Natural killer cell treated with Interleukin-12 subunit alpha and Interleukin-12 subunit beta and Interleukin-15 and Interleukin-18, amount 100 ng/mL, for 72 hours (primary cell): Measurements from ENCODE around the gene PARP16. TPM values are rescaled to one million over a fixed set of nuclear protein-coding genes. Genes with fewer than 3 reads are reported as not detected.

Experiments used
- total RNA-seq, 2 donors: library from RNA; stranded (reverse); gene quantifications; one replicate each; pipeline ENCODE4 v1.2.3, GENCODE V29; 2022

The PARP16 gene
- total RNA-seq, 2 donors from 2014 or later: 8.5 to 12.0 TPM

Other genes with a start within 250 kb of the PARP16 start
- not detected for gene SLC51B, start 241.5 kb downstream of the PARP16 start, total RNA-seq
- gene RASL12, start 218.9 kb downstream of the PARP16 start, total RNA-seq: not detected
- gene KBTBD13, start 210.1 kb downstream of the PARP16 start, total RNA-seq: not detected
- gene UBAP1L, start 171.7 kb downstream of the PARP16 start, total RNA-seq: 10 to 100 TPM in 1 of 2 donors, 1 to 10 TPM in 1; 5.7 to 14.2 TPM
- 10 to 100 TPM; 30.3 to 41.2 TPM for gene PDCD7, start 153.1 kb downstream of the PARP16 start, total RNA-seq
- 10 to 100 TPM; 39.0 to 63.5 TPM for gene CLPX, start 101.5 kb downstream of the PARP16 start, total RNA-seq
- under 1 TPM; 0.08 to 0.12 TPM for gene CILP, start 75.4 kb downstream of the PARP16 start, total RNA-seq
- gene RNU5A-1, start 9.2 kb upstream of the PARP16 start, total RNA-seq: not detected
- not detected for gene RNU5B-1, start 17.8 kb upstream of the PARP16 start, total RNA-seq
- gene IGDCC3, start 91.1 kb upstream of the PARP16 start, total RNA-seq: not detected
- gene IGDCC4, start 136.1 kb upstream of the PARP16 start, total RNA-seq: under 1 TPM; 0.07 to 0.20 TPM
- gene DPP8, start 230.8 kb upstream of the PARP16 start, total RNA-seq: 10 to 100 TPM; 46.4 to 48.5 TPM
- gene HACD3, start 243.6 kb upstream of the PARP16 start, total RNA-seq: 10 to 100 TPM; 39.3 to 49.6 TPM